8988T (cell line): ENCODE measurements around the gene ACAT2.
A peak's percentile ranks its signal among the peaks of the same experiment; 100 is the strongest.
"Not testable (repeated sequence)": the region's sequence is repeated elsewhere in the genome, so short reads cannot be mapped to it uniquely, and the experiment has no call there.

Experiments
- DNase-seq: peaks from one replicate; pipeline ENCODE4 v3.0.0; 2011

The ACAT2 gene

DNA sequence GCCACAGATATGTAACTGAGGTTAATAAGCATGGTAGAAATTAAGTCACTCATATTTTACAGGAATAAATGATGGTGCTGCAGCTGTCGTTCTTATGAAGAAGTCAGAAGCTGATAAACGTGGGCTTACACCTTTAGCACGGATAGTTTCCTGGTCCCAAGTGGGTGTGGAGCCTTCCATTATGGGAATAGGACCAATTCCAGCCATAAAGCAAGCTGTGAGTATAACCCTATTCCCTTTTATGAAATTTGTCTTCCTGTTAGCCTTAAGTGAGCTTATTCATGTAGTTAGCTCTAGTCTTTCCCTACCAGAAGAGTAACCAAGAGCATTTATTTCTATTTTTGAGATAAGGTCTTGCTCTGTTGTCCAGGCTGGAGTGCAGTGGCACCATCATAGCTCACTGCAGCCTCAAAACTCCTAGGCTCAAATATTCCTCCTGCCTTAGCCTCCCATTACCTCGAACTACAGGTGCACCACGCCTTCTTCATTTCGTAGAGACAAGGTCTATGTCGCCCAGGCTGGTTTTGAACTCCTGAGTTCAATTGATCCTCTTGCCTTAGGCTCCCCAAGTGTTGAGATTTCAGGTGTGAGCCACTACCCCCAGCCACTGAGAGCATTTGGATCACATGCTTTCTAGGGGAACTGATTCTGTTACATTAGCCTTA, 15.5 kb downstream of the ACAT2 start:
- DNase-seq = no peak

DNA sequence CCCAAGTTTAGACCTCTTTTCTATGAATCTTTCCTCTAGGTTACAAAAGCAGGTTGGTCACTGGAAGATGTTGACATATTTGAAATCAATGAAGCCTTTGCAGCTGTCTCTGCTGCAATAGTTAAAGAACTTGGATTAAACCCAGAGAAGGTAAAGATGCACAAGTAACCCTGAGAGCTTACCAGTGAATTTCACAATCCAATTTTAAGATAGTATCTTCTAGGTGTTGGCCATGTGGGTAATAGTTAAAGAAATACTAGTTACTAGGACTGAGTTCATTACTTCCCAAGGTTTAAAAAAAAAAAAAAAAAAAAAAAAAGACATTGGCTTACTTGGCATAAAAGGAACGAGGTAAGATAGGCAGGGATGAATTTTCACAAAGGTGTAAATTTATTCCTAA, 16.3 kb downstream of the ACAT2 start:
- no peak for DNase-seq

DNA sequence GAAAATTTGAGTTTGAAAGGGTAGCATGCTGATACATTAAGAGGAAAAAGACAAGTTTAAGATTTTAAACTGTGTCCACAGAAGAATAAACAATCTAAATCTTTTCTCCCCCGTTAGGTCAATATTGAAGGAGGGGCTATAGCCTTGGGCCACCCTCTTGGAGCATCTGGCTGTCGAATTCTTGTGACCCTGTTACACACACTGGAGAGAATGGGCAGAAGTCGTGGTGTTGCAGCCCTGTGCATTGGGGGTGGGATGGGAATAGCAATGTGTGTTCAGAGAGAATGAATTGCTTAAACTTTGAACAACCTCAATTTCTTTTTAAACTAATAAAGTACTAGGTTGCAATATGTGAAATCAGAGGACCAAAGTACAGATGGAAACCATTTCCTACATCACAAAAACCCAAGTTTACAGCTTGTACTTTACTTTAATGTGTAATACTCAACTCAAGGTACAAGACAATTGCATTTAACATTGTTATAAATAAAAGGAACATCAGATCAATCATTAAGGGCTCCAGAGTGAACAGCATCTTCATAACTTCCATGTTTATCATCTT, 16.8 kb downstream of the ACAT2 start:
- no peak for DNase-seq

DNA sequence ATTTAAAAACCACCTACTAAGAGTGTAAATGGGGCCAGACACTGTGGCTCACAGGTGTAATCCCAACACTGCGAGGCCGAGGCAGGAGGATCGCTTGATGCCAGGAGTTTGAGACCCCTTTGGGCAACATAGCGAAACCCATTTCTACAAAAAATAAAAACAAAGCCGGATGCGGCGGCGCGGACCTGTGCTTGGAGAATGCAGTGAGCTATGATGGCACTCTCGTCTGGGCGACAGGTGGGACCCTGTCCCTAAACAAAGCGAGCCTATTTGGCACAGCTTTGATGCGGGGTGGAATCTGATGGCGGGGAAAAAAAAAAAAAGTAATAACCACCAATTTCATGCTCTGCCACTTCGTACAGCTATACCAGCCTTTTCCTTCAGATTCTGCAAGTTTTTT, 26.4 kb downstream of the ACAT2 start:
- DNase-seq = no peak

DNA sequence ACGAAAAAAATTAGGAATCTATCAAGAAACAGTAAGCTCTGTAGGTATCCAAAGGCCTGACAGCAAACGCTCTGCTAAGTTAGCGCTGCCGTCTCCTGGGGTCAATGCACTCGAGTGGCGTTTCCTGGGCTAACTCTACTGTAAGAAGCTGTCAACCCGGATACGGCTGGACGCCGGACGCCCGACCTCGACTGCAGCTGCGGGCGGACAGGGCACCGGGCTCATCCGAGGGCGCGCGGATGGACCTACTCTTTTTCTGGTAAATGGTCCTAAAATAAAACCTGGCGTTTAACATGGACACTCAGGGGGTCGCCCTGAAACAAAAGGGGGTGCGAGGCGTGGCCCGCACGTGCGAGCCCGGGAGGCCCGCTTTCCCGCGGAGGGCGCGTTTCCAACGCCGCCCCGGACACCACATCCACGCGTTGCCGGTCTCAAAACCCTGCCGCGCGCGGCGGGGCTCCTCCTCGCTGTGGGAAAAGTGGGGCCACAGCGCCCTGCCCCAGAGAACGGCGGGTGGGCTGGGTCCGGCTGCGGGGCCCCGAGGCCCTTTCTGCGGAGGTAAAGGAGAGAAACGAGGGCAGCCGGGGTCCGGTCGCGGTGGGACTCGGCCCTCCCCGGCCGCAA, 27.0 kb downstream of the ACAT2 start:
- no peak for DNase-seq

DNA sequence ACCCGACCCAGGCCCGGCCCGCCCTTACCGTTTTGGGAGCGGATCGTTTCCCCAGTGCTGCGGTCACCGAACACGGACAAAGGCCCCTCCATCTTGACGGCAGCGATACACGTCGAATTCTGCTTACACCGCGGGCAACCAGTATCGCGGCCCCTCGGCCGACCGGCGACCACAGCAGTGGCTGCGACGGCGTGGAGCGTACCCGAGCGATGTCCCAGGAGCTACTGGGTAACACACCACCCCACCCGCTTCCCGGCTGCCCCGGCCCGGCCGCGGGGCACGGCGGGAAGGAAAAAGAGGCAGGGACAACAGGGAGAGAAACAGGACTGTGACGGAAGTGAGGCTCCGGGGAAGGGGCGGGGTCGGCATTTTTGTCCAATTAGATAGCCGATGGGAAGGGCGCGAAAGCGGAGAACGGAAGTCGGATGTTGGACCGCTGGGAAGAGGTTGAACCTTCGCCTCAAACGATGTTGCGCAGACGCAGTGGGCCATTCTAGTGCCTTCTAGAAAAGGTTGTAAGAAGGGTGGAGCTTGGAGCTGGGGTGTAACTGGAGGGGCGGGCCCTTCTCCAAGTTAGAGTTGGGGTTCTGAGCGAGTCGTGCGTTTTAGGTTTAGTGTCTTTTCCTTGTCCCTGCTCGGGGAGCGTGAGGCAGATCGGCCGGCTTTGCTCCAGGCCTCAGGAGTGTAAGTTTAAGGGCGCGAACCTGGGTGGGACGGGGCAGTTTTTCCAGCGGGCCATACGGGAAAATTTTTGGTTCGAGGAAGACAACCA, 27.7 kb downstream of the ACAT2 start, which contains the start of gene TCP1:
Gene TCP1, minus strand, starts transcription at position 226 of the 772 bp plus-strand sequence. Its CDS starts 134 bp downstream, at position 92.
- peak; percentile 87 for DNase-seq

DNA sequence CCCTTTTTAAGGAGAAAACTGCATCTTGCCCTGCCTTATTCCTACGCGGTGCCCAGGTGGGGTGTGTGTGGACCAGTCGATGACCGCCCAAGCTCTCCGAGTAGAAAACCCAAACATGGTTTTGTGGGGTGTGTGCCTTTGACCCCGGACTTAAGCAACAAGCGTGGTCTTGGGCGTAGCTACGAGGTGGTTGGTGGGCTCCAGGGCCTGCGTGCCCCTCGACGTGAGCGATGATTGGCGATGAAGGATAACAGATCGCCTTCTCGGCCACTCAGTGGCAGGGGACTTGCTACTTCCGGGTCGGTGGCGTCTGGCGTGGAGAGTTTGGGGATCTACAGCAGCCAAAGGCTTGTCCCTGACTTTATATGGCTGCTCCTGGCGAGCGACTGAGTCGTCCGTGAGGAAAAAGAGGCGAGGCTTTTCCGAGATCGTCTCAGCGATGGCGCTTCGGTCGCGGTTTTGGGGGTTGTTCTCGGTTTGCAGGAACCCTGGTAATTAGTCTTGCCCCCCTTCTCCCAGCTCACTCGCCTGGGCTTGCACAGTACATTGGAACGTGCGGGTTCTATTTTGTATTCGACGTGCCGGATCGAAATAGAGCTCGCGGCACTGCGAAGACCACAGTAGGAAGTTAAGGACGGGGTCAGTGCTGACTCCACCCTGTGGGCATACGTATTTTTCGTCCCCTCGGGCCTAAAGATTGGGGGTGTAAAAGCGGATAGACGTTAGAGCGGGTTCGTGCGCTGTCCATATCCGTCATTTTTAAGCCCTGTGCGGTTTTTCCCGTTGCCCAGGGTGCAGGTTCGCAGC, 28.5 kb downstream of the ACAT2 start, which contains the start of gene MRPL18:
Gene MRPL18, plus strand, starts transcription at position 319 of the 807 bp plus-strand sequence. Its CDS starts 121 bp downstream, at position 440.
- DNase-seq = peak; percentile 70

DNA sequence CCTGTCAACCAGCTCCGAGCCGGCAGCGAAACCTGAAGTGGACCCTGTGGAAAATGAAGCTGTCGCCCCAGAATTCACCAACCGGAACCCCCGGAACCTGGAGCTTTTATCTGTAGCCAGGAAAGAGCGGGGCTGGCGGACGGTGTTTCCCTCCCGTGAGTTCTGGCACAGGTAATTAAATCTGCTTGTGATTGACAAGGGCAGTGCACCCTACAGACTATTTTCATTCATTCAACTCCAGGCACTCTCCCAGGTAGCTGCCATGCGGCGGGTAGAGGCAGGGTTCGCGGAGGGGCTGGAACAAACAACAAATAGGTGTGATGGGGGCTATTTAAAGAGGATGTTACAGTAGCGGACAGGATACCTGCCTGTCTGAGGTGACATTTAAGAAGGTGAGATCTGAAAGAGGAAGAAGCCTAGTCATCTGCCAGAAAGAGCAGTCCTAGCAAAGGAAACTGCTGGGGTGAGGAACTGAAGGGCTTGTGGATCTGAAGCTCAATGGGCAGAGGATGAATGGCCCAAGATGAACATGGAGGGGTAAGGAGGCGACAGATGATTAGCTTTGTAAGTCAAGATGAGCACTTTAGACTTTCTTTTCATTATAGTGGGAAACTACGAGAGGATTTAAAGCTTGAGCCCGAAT, 29.2 kb downstream of the ACAT2 start:
- DNase-seq = no peak

DNA sequence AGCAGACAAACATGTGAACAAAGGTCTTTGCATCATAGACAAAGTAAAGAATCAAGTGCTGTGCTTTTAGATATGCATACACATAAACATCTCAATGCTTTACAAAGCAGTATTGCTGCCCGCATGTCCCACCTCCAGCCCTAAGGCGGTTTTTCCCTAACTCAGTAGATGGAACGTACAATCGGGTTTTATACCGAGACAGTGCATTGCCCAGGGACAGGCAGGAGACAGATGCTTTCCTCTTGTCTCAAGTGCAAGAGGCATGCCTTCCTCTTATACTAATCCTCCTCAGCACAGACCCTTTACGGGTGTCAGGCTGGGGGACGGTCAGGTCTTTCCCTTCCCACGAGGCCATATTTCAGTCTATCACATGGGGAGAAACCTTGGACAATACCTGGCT, 33.1 kb downstream of the ACAT2 start:
- DNase-seq = not testable (repeated sequence)

DNA sequence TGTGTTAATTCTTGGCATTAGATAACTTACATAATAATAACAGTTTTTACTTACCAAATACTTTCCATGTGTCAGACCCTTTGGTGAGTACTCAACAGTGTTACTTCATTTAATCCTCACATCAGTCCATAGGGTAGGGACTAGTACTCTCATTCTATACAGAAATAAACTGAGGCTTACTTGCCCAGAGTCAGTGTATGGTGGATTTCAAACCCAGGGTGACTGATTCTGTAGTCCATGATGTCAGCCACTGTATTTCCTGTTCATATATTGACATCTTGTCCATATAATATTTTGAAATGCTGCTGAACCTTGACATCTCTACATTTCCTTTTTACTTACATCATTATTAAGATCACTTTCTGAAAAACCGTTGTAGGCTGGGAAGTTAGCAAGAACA, 35.7 kb downstream of the ACAT2 start:
- DNase-seq = no peak

DNA sequence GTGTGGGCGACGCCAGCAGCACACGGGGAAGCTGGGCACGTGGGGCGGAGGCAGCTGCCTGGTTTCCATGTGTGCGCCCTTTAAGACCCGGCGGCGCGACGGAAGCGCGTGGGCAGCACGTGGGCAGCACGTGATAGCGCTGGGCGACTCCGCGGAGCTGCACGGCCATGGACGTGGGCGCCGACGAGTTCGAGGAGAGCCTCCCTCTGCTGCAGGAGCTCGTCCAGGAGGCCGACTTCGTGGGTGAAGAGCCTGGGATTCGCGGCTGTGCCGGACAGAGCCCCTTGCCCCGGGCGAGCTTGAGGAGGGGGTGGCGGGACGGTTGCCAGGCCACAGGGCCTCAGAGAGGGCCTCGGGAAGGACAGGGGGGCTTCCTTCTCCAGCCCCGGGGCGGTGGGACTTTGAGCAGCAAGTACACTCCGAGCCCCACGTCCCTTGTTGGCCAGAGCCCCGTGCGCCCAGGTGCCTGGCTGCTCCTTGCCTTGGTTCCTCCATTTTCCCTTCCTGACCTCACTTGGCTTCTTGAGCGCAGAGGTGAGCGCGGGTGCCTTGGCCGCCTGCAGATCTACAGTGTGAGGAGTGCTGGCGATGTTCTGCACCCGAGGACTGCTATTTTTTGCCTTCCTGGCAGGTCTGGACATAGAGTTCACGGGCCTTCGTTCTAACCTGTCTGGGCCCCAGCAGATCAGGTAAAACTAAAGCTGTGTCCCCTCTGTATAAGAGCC, 38.5 kb downstream of the ACAT2 start, which contains the start of gene PNLDC1:
Gene PNLDC1, plus strand, starts transcription at position 136 of the 725 bp plus-strand sequence. Its CDS starts 32 bp downstream, at position 168.
- no peak for DNase-seq

DNA sequence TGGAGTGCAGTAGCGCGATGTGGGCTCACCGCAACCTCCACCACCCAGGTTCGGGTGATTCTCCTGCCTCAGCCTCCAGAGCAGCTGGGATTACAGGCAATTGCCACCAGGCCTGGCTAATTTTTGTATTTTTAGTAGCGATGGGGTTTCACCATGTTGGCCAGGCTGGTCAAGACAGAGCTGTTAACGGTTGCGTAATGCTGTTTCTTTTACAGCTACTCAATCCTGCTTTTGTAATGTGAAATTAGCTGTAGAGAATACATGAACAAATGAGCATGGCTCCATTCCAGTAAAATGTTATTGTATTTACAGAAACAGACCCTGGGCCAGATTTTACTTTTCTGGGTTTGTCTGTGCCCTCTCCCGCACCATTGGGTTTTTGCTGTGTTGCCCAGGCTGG, 40.1 kb downstream of the ACAT2 start:
- no peak for DNase-seq

DNA sequence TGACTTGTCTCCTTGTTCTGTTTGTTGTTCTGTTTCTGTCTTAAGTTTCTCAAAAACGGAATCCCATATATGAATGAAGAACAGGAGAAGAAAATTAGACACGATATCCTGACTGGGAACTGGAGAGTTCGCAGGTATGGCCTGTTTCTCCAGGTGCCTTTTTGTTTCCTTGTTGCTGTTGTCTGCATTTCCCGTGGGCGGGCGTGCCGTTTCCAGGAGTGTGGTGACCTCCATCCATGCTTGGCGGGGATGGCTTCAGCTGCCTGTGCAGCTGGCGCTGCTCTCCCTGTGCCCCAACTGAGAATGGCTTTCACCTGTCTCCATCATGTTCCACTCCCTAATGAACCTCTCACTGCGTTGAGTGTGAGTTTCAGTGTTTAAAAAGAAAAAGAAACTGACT, 42.7 kb downstream of the ACAT2 start:
- DNase-seq = no peak

DNA sequence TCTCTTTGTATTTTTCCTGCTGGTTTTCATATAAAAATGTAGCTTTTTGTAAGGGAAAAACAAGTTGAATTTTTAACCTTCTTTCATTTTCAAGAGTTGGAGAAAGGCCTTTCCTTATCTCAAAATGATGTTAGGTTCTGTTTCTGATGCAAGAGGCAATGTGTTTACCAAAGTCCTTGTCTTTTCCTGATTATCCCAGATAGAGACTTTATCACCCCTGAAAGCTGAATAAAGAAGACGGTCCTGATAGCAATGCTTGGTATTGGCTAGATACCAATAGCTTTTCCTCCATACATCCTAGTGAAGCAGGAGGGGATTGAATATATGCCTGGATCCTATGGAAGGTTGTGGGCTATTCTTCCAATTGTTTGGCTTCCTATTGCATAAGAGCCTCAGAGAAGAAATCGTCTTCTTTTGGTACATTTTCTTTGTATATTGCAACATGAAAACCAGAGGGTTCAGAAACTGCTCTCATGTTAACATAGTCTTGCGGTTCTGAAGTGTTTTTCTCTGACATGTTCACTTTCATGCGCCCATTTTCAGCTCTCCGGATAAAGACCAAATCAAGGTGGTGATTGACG, 43.7 kb downstream of the ACAT2 start:
- DNase-seq = no peak

DNA sequence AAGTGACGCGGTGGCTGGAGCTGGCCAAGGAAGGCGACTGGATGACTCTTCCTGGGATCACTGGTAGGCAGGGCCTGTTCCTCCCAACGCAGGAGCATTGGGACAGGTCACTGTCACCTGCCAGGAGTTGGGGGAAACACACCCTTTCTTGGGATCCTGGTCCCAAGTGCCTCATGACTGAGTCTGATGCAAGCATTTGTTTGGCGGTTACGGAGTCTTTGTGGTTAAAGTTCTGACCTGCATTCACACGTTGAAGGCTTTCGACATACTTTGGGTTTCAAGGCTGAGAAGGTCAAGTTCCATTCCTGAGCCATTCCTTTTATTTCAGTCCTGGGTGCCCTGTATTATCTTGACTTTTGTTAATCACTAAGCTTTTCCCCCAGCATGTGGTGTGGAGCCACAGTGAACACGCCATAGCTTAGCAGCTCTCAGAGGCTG, 44.2 kb downstream of the ACAT2 start:
- DNase-seq = no peak

DNA sequence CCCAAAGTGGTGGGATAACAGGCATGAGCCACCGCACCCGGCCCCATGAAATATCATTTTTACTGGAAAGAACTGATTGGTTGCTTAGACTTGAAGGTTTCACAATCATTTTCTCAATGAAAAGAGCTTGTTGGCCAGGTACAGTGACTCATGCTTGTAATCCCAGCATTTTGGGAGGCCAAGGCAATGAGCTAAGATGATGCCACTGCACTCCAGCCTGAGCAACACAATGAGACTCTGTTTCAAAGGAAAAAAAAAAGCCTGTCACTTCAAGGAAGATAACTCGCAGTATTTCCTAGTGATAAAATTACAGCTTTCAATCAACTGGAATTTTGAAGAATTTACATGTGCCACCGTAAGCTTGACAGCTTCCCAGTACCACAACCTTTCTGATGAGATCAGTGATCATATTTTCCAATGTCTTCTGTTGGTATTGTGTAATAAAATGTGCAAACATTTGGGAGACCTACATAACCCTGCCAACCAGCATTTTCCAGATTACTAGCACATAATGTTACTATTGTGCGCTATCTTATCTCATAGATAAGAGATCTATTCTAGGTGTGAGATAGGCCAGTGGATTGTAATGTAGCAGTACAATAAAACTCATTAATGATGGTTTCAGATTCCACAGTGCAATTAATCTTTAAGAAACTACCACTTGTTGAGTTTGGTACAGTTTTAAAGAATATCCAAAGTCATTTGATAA, 45.5 kb downstream of the ACAT2 start:
- DNase-seq = no peak

DNA sequence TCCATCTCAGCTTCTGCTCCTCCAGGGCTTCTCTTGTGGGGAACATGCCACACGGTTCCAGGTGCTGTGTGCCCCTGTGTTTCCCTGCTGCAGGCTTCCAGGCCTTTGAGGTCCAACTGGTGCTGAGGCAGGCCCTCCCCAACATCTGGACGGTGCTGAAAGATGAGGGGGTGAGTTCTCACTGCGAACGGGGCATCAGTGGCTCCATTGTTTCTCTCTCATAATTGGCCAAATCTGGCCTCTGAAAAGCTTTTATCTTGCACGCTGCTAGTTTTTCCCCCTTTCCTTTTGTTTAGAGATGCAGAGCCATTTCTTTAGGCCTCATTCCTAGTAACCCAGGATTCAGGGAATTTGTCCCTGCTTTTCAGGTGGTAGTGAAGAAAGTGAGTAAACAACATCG, 46.8 kb downstream of the ACAT2 start:
- DNase-seq = no peak

DNA sequence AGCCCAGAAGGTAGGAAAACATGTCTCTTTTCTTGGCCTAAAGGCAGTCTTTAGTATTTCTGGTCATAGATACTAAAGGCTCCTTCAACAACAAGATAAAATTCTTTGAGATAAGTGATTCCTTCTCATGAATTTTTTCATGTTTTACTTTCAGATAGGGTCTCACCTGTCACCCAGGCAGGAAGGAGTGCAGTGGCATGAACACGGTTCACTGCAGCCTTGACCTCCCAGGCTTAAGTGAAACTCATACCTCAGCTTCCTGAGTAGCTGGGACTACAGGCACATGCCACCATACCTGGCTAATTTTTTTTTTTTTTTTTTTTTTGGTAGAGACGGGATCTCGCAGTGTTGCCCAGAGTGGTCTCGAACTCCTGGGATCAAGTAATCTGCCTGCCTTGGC, 47.3 kb downstream of the ACAT2 start:
- no peak for DNase-seq

DNA sequence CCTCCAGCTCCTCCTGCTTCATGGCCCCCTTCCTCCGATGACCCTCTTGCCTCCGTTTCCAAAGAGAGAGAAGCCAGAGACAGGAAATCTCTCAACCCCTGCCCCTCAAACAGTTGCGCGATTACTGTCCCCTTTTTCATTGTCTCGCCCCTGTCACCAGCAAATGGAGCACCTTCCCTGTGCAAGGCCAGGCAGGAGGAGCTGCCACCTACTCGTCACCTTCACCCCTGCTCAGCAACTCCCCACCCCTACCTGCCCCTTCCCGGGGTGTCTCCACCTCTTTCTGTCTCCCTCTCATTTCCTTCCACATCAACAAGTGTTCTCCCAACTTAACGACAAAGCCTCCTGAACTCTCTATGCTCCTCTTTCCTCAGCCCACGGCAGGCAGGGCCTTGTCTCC, 51.9 kb downstream of the ACAT2 start:
- DNase-seq = no peak

DNA sequence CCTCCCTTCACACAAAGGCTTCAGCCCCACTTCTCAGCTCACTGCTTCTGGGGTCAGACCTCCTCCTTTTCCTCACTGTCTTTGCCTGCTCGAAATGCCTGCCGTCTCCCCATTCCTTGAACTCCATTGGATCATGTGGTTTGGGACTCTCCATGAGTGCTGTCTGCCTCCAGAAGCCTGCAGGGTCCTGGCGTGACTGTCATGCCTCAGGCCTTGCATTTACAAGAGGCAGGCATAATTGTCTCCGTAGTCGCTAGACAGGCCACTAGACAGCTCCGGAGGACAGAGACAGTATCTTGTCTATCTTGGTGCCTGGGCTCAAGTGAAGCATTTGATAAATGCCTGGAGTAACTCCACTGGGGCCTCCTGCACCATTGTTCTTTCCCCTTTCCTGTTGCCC, 53.6 kb downstream of the ACAT2 start:
- no peak for DNase-seq
